Measurements from ENCODE around the gene MBD5.
"Not testable (repeated sequence)": the region's sequence is repeated elsewhere in the genome, so short reads cannot be mapped to it uniquely, and the experiment has no call there.

Gene MBD5

GRCh38 chr2:148021059-148021861 is at the start of gene MBD5:
Gene MBD5, plus strand, starts transcription at chr2:148021091.
- peak; percentile 29 for DNase-seq (ENCODE audit: low read depth)

DNA sequence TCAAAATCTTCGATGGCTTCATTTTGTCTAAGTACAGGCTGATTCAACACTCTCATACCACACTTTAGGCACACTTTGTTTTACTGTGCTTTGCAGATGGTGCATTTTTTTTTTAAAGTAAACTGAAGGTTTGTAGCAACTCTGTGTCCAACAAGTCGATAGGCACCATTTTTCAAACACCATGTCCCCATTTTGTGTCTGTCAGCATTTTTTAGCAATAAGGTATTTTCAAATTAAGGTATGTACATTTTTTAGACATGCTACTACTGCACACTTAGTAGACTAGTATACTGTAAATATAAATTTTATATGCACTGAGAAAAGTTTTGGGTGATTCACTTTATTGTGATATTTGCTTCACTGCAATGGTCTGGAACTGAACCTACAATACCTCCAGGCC is 44.8 kb upstream of the MBD5 start:
- no peak for DNase-seq (ENCODE audit: low read depth)

DNA sequence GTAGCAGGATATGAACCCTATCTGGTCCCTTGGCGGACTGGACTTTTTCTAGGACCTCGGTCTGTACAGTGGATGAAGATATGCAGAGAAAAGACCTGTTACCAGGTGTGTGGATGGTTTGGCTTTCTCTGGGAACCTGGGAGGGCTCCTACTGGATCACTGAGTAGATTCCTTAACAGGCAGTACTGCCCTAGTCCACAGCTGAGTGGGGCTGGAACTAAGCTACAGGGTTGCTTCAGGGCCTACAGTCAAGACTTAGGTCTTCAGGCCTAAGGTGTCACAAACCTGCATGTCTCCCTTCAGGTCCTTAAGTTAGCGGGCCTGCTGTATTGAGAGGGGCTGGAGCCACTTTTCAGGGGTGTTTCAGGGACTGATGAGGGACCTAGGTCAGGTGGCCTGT is 43.2 kb upstream of the MBD5 start:
- DNase-seq (ENCODE audit: low read depth), result no peak

DNA sequence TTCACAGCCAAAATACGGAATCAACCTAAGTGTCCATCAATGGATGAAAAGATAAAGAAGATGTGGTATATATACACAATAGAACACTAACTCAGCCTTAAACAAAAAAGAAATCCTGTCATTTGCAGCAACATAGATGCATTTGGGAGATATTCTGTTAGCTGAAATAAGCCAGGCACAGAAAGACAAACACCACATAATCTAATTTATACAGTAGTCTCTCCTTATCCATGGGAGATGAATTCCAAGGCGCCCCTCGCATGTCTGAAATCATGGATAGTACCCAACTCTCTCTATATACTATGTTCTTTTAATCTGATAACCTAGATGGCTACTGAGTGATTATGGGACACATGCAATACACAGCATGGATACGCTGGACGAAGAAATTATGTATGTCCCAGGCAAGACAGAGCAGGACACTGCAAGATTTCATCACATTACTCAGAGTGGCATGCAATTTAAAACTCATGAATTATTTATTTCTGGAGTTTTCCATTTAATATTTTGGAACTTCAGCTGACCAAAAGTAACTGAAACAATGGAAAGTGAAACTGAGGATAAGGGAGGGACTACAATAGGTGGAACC is 39.9 kb upstream of the MBD5 start:
- DNase-seq (ENCODE audit: low read depth), result no peak

GRCh38 chr2:147989102-147989501 is 31.8 kb upstream of the MBD5 start:
- no peak for DNase-seq (ENCODE audit: low read depth)

GRCh38 chr2:147989809-147990403 is 31.0 kb upstream of the MBD5 start:
- DNase-seq (ENCODE audit: low read depth), result no peak

- DNase-seq (ENCODE audit: low read depth), result not testable (repeated sequence)
These were observed 25.9 kb upstream of the MBD5 start for GRCh38 chr2:147994965-147995364.

DNA sequence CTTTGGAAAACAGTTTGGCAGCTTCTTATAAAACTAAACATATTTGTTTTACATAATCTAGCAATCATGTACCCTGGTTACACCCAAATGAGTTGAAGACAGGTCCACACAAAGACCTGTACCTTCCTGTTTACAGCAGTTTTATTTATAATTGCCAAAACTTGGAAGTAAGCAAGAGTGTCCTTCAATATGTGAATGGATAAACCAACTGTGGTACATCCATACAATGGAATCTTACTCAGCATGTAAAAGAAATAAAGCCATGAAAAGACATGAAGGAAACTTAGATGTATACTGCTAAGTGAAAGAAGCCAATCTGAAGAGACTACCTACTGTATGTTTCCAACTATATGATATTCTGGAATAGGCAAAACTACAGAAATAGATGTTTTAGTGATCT is 24.1 kb upstream of the MBD5 start:
- no peak for DNase-seq (ENCODE audit: low read depth)

DNA sequence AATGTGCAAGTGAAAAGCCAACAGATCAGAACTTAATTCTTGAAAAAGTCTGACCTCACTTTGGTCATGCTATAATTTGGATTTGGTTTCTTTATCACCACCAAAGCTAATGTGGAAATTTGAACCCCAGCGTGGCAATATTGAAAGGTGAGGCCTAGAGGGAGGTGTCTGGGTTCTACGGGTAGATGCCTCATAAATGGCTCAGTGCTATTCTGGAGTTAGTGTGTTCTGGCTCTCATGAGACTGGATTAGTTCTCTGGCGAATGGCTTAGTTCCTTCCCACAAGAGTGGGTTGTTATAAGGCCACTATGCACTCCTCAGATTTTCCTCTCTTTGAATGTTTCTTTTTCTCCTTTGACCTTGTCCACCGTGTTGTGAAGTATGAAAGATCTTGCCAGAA is 22.7 kb upstream of the MBD5 start:
- DNase-seq (ENCODE audit: low read depth), result no peak

DNA sequence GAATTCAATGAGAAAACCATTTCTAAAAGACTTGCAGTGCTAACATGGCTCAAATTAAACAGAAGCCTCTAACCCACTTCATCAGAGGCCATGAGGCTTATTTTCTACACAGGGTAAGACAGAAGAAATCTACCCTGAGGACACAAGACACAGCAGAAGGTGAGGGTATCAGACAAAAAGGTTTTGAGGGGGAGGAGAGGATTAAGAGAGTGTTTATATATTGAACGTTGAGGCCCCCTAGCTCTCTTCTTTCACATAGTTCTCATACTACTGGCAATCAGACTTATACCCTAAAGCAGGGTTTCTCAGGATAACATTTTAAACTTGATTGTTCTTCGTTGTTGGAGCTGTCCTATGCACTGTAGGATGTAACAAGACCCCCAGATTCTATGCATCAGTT is 21.8 kb upstream of the MBD5 start:
- no peak for DNase-seq (ENCODE audit: low read depth)

- DNase-seq (ENCODE audit: low read depth), result no peak
These were observed 20.8 kb upstream of the MBD5 start for GRCh38 chr2:148000095-148000494.

DNA sequence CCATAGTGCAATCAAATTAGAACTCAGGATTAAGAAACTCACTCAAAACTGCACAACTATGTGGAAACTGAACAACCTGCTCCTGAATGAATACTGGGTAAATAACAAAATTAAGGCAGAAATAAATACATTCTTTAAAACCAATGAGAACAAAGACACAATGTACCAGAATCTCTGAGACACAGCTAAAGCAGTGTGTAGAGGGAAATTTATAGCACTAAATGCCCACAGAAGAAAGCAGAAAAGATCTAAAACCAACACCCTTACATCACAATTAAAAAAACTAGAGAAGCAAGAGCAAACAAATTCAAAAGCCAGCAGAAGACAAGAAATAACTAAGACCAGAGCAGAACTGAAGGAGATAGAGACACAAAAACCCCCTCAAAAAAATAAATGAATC is 18.5 kb upstream of the MBD5 start:
- not testable (repeated sequence) for DNase-seq (ENCODE audit: low read depth)

DNA sequence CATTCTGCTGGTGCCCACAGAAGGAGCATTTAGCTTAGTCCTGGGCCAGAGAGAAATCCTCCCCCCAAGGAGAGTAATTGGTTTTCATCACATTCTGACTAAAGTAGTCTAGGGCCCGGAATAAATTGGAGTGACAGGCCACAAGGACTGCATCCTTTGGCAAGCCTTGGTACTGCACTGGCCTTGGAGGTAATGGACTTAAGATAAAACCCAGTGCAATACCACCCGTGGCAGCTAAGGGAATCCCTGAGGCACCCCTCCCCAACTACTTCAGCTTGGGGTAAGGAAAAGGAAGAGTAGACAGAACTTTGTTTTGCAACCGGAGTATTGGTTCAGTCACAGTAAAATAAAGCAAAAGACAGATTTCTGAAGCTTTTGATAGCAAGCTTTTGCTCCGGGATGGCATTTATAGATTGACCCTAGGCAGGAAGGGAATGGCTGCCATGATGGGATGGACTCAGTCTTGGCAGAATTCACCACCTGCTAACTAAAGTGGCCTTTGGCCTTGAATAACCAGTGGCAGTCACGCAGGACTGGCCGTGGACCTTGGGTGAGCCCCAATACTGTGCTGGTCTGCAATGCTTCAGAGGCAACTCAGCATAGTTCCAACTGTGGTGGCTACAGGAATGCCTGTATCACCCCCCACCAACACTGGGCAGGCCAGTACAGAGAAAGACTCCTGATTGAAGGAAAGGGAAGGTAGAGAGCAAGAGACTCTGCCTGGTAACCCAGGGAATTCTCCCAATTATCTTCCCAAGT is 14.5 kb upstream of the MBD5 start:
- DNase-seq (ENCODE audit: low read depth), result no peak

GRCh38 chr2:148007219-148007900 is 13.5 kb upstream of the MBD5 start:
- DNase-seq (ENCODE audit: low read depth), result no peak

DNA sequence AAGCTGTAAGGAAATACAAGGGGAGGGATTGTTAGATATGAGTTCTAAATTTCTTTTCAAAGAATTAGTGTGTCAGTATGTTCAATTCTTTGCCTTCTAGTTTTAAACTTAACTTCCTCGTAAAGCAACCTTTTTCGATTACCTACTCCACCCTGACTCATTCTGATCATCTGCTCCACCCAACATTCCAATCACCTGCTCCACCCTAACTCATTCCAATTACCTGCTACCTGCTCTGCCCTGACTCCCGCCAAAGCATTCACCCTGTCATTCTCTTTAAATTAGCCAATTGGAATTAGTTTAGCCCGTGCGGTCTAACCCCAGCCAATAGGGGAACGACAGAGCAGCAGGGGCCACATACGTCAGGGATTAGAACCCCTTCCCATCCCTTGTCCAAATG is 12.5 kb upstream of the MBD5 start:
- not testable (repeated sequence) for DNase-seq (ENCODE audit: low read depth)

GRCh38 chr2:148013876-148014275 is 7.0 kb upstream of the MBD5 start:
- no peak for DNase-seq (ENCODE audit: low read depth)

DNA sequence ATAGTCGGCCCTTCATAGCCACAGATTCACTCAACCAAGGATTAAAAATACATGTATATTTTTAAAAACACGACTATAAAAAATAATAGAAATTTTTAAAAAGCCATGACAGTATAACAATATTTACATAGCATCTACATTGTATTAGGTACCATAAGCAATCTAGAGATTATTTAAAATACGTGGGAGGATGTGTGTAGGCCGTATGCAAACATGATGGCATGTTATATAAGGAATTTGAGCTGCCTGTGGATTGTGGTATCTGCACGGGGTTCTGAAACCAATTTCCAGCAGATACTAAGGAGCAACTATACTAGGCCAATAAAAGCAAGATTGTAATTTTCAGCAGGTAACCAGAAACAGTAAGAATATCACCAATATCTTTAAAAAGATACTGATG is 6.3 kb upstream of the MBD5 start:
- DNase-seq (ENCODE audit: low read depth), result no peak

DNA sequence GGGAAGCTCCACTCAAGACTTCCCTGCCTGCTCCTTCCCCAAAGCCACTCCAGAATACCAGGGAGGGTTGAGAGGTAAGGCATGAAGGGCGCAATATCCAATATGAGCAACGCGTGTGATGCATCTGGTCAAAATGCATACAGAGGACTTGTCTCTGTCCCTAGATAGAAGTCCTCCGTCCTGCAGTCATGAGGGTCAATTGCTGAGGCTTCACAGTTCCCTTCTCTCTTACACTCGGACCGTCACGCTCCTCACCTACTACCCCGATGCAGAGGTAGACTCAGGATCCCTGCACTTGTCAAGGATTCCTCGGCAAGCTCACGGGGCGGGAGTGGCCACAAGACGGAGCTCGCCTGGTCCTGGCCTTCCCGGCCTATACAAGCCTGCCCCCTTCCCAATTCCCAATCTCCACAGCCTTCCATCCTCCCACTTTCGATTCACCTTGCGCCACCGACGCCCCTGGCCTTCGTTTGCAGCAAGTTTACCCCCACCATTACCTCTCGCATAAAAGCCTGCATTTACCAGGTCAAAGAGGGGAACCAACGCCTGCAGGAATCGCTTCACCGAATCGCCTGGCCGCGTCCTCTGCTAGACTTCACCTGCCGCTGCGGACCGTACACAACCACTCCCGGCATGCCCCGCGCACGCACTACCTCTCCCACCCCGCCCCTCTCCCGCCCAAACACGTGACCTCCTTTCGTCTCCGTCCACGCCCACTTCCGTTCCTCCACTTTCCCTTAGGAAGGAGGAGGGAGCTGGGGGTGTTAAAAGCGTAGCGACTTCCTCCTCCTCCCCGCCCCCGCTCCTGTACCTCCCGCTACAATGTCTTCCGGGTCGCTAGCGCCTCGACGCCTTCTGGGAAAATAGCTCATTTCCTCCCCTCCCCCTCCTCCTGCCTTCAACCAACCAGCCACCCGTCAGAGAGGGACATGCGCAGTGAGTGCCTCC is 506 bp upstream of the MBD5 start, which contains the start of gene ORC4:
Gene ORC4 (minus strand): TSS at position 627 of the 948 bp plus-strand sequence. CDS start 44,779 bp downstream, outside the sequence.
- peak; percentile 95 for DNase-seq (ENCODE audit: low read depth)

DNA sequence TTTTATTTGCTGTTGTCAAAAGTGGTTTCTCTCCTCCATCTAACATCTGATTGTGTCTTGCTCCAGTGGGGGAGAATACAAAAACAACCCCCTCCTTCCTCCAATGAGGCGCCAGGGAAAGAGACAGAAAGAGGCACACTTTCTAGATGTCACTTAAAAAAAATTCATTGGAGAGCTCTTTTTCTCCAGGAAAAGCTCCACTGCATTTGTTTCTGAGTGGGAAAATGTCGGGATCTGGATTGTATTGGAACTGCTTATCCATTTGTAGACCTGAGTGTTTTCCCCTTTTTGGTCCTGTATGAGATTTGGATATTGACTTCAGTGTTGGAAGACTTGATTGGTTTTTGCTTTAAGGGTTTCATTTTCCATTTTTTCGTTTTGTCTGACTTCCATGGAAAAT is 995 bp downstream of the MBD5 start:
- no peak for DNase-seq (ENCODE audit: low read depth)

- DNase-seq (ENCODE audit: low read depth), result no peak
These were observed 1.5 kb downstream of the MBD5 start for GRCh38 chr2:148022351-148022750.

GRCh38 chr2:148022882-148023281 is 2.0 kb downstream of the MBD5 start:
- no peak for DNase-seq (ENCODE audit: low read depth)

Data from stimulated activated CD8-positive, alpha-beta memory T cell treated with anti-CD3 and anti-CD28 coated beads, Interleukin-7, amount 100 ng/mL, for 24 hours (primary cell).